Liver (tissue), 9 donors: ENCODE data around the gene ILDR2. TPM values are rescaled to one million over a fixed set of nuclear protein-coding genes. Genes with fewer than 3 reads are reported as not detected.

ENCODE experiments used
- DNase-seq: peaks from one replicate; pipeline ENCODE4 v3.0.0-alpha.2; 2017; ENCODE audit warnings: low spot score
- H3K27ac ChIP-seq, 2 donors: one replicate each; pipeline ENCODE4 v1.7.0; 2013; ENCODE audit warnings: inconsistent platforms in 2 of 2, low read length in 2 of 2, control low read depth in 1 of 2, low read depth in 1 of 2, mild to moderate bottlenecking in 1 of 2
- H3K27me3 ChIP-seq, 4 donors: one replicate each; pipeline versions ENCODE4 v1.6.1 to v1.7.0; 2013; ENCODE audit warnings: low read length in 3 of 4, inconsistent platforms in 1 of 4, mild to moderate bottlenecking in 1 of 4, moderate library complexity in 1 of 4; ENCODE audit not compliant: control insufficient read depth in 4 of 4, insufficient read depth in 4 of 4
- H3K36me3 ChIP-seq, 4 donors: one replicate each; pipeline versions ENCODE4 v1.6.1 to v1.7.0; 2013; ENCODE audit warnings: low read length in 3 of 4, mild to moderate bottlenecking in 3 of 4, low read depth in 1 of 4, moderate library complexity in 1 of 4; ENCODE audit not compliant: control insufficient read depth in 4 of 4, insufficient read depth in 3 of 4
- H3K4me1 ChIP-seq, 4 donors: one replicate each; pipeline versions ENCODE4 v1.6.1 to v1.7.0; 2013; ENCODE audit warnings: low read length in 3 of 4, mild to moderate bottlenecking in 3 of 4, moderate library complexity in 1 of 4; ENCODE audit not compliant: control insufficient read depth in 4 of 4, insufficient read depth in 4 of 4
- H3K4me3 ChIP-seq, 3 donors: one replicate each; pipeline versions ENCODE4 v1.6.1 to v1.7.0; 2013; ENCODE audit warnings: low read length in 3 of 3, control low read depth in 1 of 3, low read depth in 1 of 3, mild to moderate bottlenecking in 1 of 3
- H3K9ac ChIP-seq, 2 donors: one replicate each; pipeline ENCODE4 v1.7.0; 2013; ENCODE audit warnings: low read length in 2 of 2, mild to moderate bottlenecking in 2 of 2, moderate library complexity in 2 of 2, control low read depth in 1 of 2, low read depth in 1 of 2
- H3K9me3 ChIP-seq, 4 donors: one replicate each; pipeline versions ENCODE4 v1.6.1 to v1.7.0; 2013; ENCODE audit warnings: low read length in 3 of 4; ENCODE audit not compliant: control insufficient read depth in 4 of 4
- EGR1 ChIP-seq, 2 donors: IDR thresholded peaks; 2 replicates each; pipeline ENCODE4 v1.6.1; 2016 to 2018; ENCODE audit warnings: antibody characterized with exemption in 2 of 2, low read depth in 2 of 2
- FOXA1 ChIP-seq: IDR thresholded peaks from 2 replicates; pipeline ENCODE4 v1.6.1; 2016; ENCODE audit warnings: antibody characterized with exemption
- FOXA2 ChIP-seq: IDR thresholded peaks from 2 replicates; pipeline ENCODE4 v1.6.1; 2016; ENCODE audit warnings: antibody characterized with exemption
- GABPA ChIP-seq, 2 donors: IDR thresholded peaks in 1 of 2; conservative IDR thresholded peaks in 1 of 2; 2 replicates each; pipeline ENCODE4 v1.6.1; 2016; ENCODE audit warnings: antibody characterized with exemption in 2 of 2, mild to moderate bottlenecking in 1 of 2, moderate library complexity in 1 of 2
- HNF4A ChIP-seq, 2 donors: conservative IDR thresholded peaks; 2 replicates each; pipeline ENCODE4 v1.6.1; 2016; ENCODE audit warnings: antibody characterized with exemption in 2 of 2, mild to moderate bottlenecking in 2 of 2
- HNF4G ChIP-seq: IDR thresholded peaks from 2 replicates; pipeline ENCODE4 v1.6.1; 2016; ENCODE audit warnings: antibody characterized with exemption
- JUND ChIP-seq, 2 donors: IDR thresholded peaks; 2 replicates each; pipeline ENCODE4 v1.6.1; 2016; ENCODE audit warnings: antibody characterized with exemption in 2 of 2
- MAX ChIP-seq: IDR thresholded peaks from 2 replicates; pipeline ENCODE4 v1.6.1; 2016; ENCODE audit warnings: antibody characterized with exemption
- NR2F2 ChIP-seq: IDR thresholded peaks from 2 replicates; pipeline ENCODE4 v1.6.1; 2016; ENCODE audit warnings: antibody characterized with exemption
- RAD21 ChIP-seq, 2 donors: IDR thresholded peaks; 2 replicates each; pipeline ENCODE4 v1.6.1; 2016; ENCODE audit warnings: antibody characterized with exemption in 2 of 2, mild to moderate bottlenecking in 2 of 2
- RXRA ChIP-seq, 2 donors: IDR thresholded peaks; 2 replicates each; pipeline ENCODE4 v1.6.1; 2017 to 2018; ENCODE audit warnings: antibody characterized with exemption in 2 of 2, mild to moderate bottlenecking in 1 of 2
- SP1 ChIP-seq: IDR thresholded peaks from 2 replicates; pipeline ENCODE4 v1.6.1; 2018; ENCODE audit warnings: antibody characterized with exemption, mild to moderate bottlenecking
- TAF1 ChIP-seq: conservative IDR thresholded peaks from 2 replicates; pipeline ENCODE4 v1.6.1; 2016; ENCODE audit warnings: antibody characterized with exemption, mild to moderate bottlenecking
- YY1 ChIP-seq: IDR thresholded peaks from 2 replicates; pipeline ENCODE4 v1.6.1; 2016; ENCODE audit warnings: antibody characterized with exemption, mild to moderate bottlenecking
- WGBS: extraction: QIAGEN DNeasy Blood & Tissue Kit; methylation state at CpG from one replicate; pipeline ENCODE4 v1.1.7; 2013; 5-methylcytosine and 5-hydroxymethylcytosine counted together
- polyA plus RNA-seq, 2 donors: library from polyadenylated mRNA; stranded (reverse) in 1 of 2; unstranded in 1 of 2; fragments of 200-250 nt in 1 of 2; fragments of >200 nt in 1 of 2; fragmentation: Nextera tagmentation in 1 of 2; extraction: Ambion mirVana in 1 of 2; gene quantifications; one replicate each; pipeline versions ENCODE4 v1.2.1 to v1.2.3, GENCODE V29; 2013 to 2015
- total RNA-seq, 2 donors: library from RNA; depleted of rRNA; stranded (reverse); fragments of >200 nt; gene quantifications; one replicate each; pipeline ENCODE4 v1.2.3, GENCODE V29; 2014
- TF ChIP-seq, protein P1 (sequence below): IDR thresholded peaks from 2 replicates; pipeline ENCODE4 v1.6.1; 2016; ENCODE audit warnings: antibody characterized with exemption
- TF ChIP-seq, protein P2 (sequence below): IDR thresholded peaks from 2 replicates; pipeline ENCODE4 v1.6.1; 2016; ENCODE audit warnings: antibody characterized with exemption, mild to moderate bottlenecking
- TF ChIP-seq, protein P3 (sequence below): IDR thresholded peaks from 2 replicates; pipeline ENCODE4 v1.6.1; 2016; ENCODE audit warnings: antibody characterized with exemption
- TF ChIP-seq, protein P4 (sequence below): fragments of 150-350 bp; IDR thresholded peaks from 2 replicates; pipeline ENCODE4 v1.5.1; 2017; ENCODE audit warnings: improper control_type of control experiment, low read depth, low read length; ENCODE audit not compliant: missing input control
- donor health status: healthy.
- donor health status: healthy.
- donor health status: healthy.
- donor health status: healthy.
- donor health status: healthy.

ILDR2 gene
- total and polyA plus RNA-seq, 4 donors: 0.09 to 7.4 (median 0.44) TPM

DNA sequence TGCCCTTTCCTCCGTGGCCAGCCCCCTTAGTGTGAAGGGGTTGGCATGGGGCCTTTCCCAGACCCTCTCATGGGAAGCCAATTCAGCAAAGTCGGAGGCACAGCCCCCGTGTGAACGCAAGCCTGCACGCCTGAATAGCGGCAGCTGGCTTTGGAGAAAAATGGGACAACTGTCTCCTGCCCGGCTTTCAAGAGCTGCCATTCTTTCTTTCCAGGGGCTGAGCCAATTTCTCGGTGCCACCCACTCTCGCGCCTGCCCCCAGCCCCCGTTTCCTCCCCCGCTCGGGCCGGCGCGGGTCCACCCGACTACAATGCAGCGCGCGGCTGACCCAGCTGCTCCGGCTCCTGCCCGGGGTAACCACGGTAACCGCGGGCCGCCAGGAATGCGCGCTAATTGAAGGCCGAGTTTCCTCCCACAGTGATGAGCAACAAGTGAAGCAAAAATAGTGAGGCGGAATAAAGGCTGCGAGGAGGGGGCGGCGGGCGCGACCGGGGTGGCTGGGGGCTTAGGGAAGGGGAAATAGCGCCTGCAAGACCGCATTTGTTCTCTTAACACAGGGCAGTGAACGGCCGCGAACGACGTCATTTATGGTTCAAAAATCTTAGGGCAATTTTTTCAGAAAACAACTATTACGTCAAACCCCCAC is 27.8 kb downstream of the ILDR2 start:
- Histone ChIP-seq H3K27ac (no peak overlapping the region), H3K9me3 (no peaks in the 10 kb centered on the region), H3K36me3 (no peaks in the 10 kb centered on the region), H3K9ac (no peak overlapping the region), H3K4me3 (no peak overlapping the region), H3K4me1 (peaks cover 0 to 10% (median 0%) of the 10 kb centered on the region in 4 donors), H3K27me3 (peaks cover 0 to 6% (median 2%) of the 10 kb centered on the region in 4 donors)
- no peak for DNase-seq
- 17% methylated on average over 44 of the region's 44 CpGs for WGBS
- TF ChIP-seq RXRA (IDR thresholded peaks at IDR 0.05): no peak
- no peak for TF ChIP-seq FOXA2
- TF ChIP-seq SP1: no peak
- TF ChIP-seq EGR1 (IDR thresholded peaks at IDR 0.05; ENCODE audit: low read depth in 2 of 2): no peak
- no peak for TF ChIP-seq NR2F2
- TF ChIP-seq HNF4A (conservative IDR thresholded peaks at IDR 0.05): no peak
- no peak for TF ChIP-seq HNF4G
- TF ChIP-seq TAF1: no peak
- TF ChIP-seq MAX: no peak
- TF ChIP-seq, protein P1, sequence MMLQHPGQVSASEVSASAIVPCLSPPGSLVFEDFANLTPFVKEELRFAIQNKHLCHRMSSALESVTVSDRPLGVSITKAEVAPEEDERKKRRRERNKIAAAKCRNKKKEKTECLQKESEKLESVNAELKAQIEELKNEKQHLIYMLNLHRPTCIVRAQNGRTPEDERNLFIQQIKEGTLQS: no peak
- no peak for TF ChIP-seq FOXA1
- TF ChIP-seq, protein P2, sequence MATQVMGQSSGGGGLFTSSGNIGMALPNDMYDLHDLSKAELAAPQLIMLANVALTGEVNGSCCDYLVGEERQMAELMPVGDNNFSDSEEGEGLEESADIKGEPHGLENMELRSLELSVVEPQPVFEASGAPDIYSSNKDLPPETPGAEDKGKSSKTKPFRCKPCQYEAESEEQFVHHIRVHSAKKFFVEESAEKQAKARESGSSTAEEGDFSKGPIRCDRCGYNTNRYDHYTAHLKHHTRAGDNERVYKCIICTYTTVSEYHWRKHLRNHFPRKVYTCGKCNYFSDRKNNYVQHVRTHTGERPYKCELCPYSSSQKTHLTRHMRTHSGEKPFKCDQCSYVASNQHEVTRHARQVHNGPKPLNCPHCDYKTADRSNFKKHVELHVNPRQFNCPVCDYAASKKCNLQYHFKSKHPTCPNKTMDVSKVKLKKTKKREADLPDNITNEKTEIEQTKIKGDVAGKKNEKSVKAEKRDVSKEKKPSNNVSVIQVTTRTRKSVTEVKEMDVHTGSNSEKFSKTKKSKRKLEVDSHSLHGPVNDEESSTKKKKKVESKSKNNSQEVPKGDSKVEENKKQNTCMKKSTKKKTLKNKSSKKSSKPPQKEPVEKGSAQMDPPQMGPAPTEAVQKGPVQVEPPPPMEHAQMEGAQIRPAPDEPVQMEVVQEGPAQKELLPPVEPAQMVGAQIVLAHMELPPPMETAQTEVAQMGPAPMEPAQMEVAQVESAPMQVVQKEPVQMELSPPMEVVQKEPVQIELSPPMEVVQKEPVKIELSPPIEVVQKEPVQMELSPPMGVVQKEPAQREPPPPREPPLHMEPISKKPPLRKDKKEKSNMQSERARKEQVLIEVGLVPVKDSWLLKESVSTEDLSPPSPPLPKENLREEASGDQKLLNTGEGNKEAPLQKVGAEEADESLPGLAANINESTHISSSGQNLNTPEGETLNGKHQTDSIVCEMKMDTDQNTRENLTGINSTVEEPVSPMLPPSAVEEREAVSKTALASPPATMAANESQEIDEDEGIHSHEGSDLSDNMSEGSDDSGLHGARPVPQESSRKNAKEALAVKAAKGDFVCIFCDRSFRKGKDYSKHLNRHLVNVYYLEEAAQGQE: no peak
- TF ChIP-seq GABPA (IDR thresholded peaks at IDR 0.05 in 1 of 2, conservative IDR thresholded peaks at IDR 0.05 in 1 of 2): no peak
- TF ChIP-seq, protein P3, sequence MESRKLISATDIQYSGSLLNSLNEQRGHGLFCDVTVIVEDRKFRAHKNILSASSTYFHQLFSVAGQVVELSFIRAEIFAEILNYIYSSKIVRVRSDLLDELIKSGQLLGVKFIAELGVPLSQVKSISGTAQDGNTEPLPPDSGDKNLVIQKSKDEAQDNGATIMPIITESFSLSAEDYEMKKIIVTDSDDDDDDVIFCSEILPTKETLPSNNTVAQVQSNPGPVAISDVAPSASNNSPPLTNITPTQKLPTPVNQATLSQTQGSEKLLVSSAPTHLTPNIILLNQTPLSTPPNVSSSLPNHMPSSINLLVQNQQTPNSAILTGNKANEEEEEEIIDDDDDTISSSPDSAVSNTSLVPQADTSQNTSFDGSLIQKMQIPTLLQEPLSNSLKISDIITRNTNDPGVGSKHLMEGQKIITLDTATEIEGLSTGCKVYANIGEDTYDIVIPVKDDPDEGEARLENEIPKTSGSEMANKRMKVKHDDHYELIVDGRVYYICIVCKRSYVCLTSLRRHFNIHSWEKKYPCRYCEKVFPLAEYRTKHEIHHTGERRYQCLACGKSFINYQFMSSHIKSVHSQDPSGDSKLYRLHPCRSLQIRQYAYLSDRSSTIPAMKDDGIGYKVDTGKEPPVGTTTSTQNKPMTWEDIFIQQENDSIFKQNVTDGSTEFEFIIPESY: no peak
- no peak for TF ChIP-seq YY1
- TF ChIP-seq JUND (IDR thresholded peaks at IDR 0.05): no peak
- TF ChIP-seq, protein P4, sequence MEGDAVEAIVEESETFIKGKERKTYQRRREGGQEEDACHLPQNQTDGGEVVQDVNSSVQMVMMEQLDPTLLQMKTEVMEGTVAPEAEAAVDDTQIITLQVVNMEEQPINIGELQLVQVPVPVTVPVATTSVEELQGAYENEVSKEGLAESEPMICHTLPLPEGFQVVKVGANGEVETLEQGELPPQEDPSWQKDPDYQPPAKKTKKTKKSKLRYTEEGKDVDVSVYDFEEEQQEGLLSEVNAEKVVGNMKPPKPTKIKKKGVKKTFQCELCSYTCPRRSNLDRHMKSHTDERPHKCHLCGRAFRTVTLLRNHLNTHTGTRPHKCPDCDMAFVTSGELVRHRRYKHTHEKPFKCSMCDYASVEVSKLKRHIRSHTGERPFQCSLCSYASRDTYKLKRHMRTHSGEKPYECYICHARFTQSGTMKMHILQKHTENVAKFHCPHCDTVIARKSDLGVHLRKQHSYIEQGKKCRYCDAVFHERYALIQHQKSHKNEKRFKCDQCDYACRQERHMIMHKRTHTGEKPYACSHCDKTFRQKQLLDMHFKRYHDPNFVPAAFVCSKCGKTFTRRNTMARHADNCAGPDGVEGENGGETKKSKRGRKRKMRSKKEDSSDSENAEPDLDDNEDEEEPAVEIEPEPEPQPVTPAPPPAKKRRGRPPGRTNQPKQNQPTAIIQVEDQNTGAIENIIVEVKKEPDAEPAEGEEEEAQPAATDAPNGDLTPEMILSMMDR: no peak
- no peak for TF ChIP-seq RAD21 (IDR thresholded peaks at IDR 0.05)
